HG03575 (cell line): ENCODE results near the gene SMIM35.
"Not testable (repeated sequence)": the region's sequence is repeated elsewhere in the genome, so short reads cannot be mapped to it uniquely, and the experiment has no call there.

Source experiments
- ATAC-seq: cut with Tn5 transposase; IDR thresholded peaks from one replicate; pipeline ENCODE4 v1.9.1; 2021; ENCODE audit not compliant: unreplicated experiment, insufficient number of reproducible peaks, low FRiP score; ENCODE audit errors: extremely low read depth

Gene SMIM35

GRCh38 chr11:118062181-118062580, 24.6 kb downstream of the SMIM35 start:
- not testable (repeated sequence) for ATAC-seq

GRCh38 chr11:118061586-118062125, 25.1 kb downstream of the SMIM35 start:
- ATAC-seq = no peak

- ATAC-seq = no peak
Observed at GRCh38 chr11:118060869-118061268, 25.9 kb downstream of the SMIM35 start.

GRCh38 chr11:118060081-118060661, 26.6 kb downstream of the SMIM35 start:
- ATAC-seq = no peak

- ATAC-seq = no peak
Observed at GRCh38 chr11:118059246-118059940, 27.4 kb downstream of the SMIM35 start.

- no peak for ATAC-seq
Observed at GRCh38 chr11:118058311-118059245, 28.2 kb downstream of the SMIM35 start.

- no peak for ATAC-seq
Observed at GRCh38 chr11:118057251-118058145, 29.3 kb downstream of the SMIM35 start.

- no peak for ATAC-seq
Observed at GRCh38 chr11:118056806-118057205, 30.0 kb downstream of the SMIM35 start.

- no peak for ATAC-seq
Observed at GRCh38 chr11:118055966-118056365, 30.8 kb downstream of the SMIM35 start.

- ATAC-seq = no peak
Observed at GRCh38 chr11:118054712-118055640, 31.8 kb downstream of the SMIM35 start.

GRCh38 chr11:118052581-118053206, 34.1 kb downstream of the SMIM35 start:
- no peak for ATAC-seq

- no peak for ATAC-seq
Observed at GRCh38 chr11:118051611-118052461, 34.9 kb downstream of the SMIM35 start.

- no peak for ATAC-seq
Observed at GRCh38 chr11:118051136-118051610, 35.6 kb downstream of the SMIM35 start.

- no peak for ATAC-seq
Observed at GRCh38 chr11:118050208-118050891, 36.4 kb downstream of the SMIM35 start.

GRCh38 chr11:118049771-118050170, 37.0 kb downstream of the SMIM35 start:
- no peak for ATAC-seq
